ENCODE data around the gene FOXC1. TPM values are rescaled to one million over a fixed set of nuclear protein-coding genes. Genes with fewer than 3 reads are reported as not detected.

Gene FOXC1
- total and polyA plus RNA-seq, 9 of the 15 experiments (the other 6 are each of a cell fraction or from before 2014, with no cell fraction given) = not detected

- POLR2A ChIA-PET = no interaction called here
- H3K9ac ChIP-seq (ENCODE audit: insufficient read depth in 1 of 2, low read depth in 2 of 2, low read length in 2 of 2) = no peak overlapping the region
- in situ Hi-C loops (cut with MboI) = no loop called here
Observed at GRCh38 chr6:1614448-1615150, 4.9 kb downstream of the FOXC1 start.

More at GRCh38 chr6:1614448-1615150, 4.9 kb downstream of the FOXC1 start:
- 56% methylated on average over 31 of the region's 85 CpGs for WGBS (ENCODE audit: insufficient coverage, low coverage, missing lambda C conversion rate)
- no peak for ATAC-seq
- Histone ChIP-seq H3K79me2 (ENCODE audit: control insufficient read depth, insufficient read depth, low read length) (no peaks in the 10 kb centered on the region), H3K36me3 (ENCODE audit: control insufficient read depth, insufficient read depth, low read length) (no peaks in the 10 kb centered on the region), H2AFZ (ENCODE audit: low read depth, low read length) (no peak overlapping the region), H3K4me3 (no peak overlapping the region), H3K27me3 (ENCODE audit: control insufficient read depth in 2 of 2, insufficient read depth in 2 of 2, low read length in 2 of 2) (peaks cover 27 to 51% of the 10 kb centered on the region in 2 experiments; a peak in 3 of 5 replicates), H3K9me3 (replicated peaks; ENCODE audit: control insufficient read depth, insufficient read depth, low read depth, low read length) (no peaks in the 10 kb centered on the region), H3K4me2 (ENCODE audit: insufficient read depth, low read length) (no peak overlapping the region), H3K9me1 (ENCODE audit: control insufficient read depth, insufficient read depth, low read length) (no peaks in the 10 kb centered on the region), H3K4me1 (replicated peaks in 1 of 2; ENCODE audit: control insufficient read depth in 2 of 2, insufficient read depth in 2 of 2, low read length in 2 of 2) (peaks cover 0 to 22% of the 10 kb centered on the region in 2 experiments; a peak in 2 of 5 replicates), H4K20me1 (replicated peaks; ENCODE audit: control insufficient read depth, insufficient read depth, low read length) (no peaks in the 10 kb centered on the region; the same call in 1 of the 2 replicates), H3K27ac (ENCODE audit: extremely low read depth, low read depth, low read length) (no peak overlapping the region)
- TF ChIP-seq KLF1 (tag; IDR thresholded peaks at IDR 0.05) = no peak
- no peak for TF ChIP-seq IRF1 (CRISPR knock-in tag; IDR thresholded peaks at IDR 0.05; ENCODE audit: borderline replicate concordance)
- no peak for TF ChIP-seq NELFE (IDR thresholded peaks at IDR 0.05; ENCODE audit: insufficient read depth, insufficient read length)
- TF ChIP-seq ZNF133 (CRISPR knock-in tag; IDR thresholded peaks at IDR 0.05) = no peak
- TF ChIP-seq BCOR (IDR thresholded peaks at IDR 0.05) = no peak
- TF ChIP-seq NKRF (IDR thresholded peaks at IDR 0.05; ENCODE audit: borderline replicate concordance) = no peak
- TF ChIP-seq KAT2B (IDR thresholded peaks at IDR 0.05; ENCODE audit: low read depth, low read length) = no peak
- DNase-seq (ENCODE audit: extremely low read depth in 1 of 4, low spot score in 3 of 4) = no peak
- no peak for FAIRE-seq
- intact Hi-C loops (cut with micrococcal nuclease) = no loop called here
- CTCF ChIA-PET (ENCODE audit: low intra/inter-chr PET ratio) = interaction anchor here (0.6 kb wide), 1 partner anchor 457 kb away, joined by 3 read pairs; no protein-coding TSS in a partner anchor
- no TSS peak for BruUV-seq (replicated peaks)

All from K562 (cell line).